Left lung (tissue), 10 donors: ENCODE data around the gene VASP. TPM values are rescaled to one million over a fixed set of nuclear protein-coding genes. Genes with fewer than 3 reads are reported as not detected.

Source experiments
- ATAC-seq: fragments of 200-7000 bp; cut with Tn5 transposase; one replicate; pipeline ENCODE4 v1.9.1; 2020; ENCODE audit warnings: moderate library complexity
- DNase-seq, 4 donors: peaks; one replicate each; pipeline ENCODE4 v3.0.0-alpha.2; 2013 to 2020
- H3K27ac ChIP-seq, 2 donors: fragments of 200-600 bp; sonication (generic) in 1 of 2; one replicate each; pipeline versions ENCODE4 v1.5.0 to v1.8.0; 2020 to 2021
- H3K27me3 ChIP-seq, 2 donors: fragments of 200-600 bp; sonication (generic) in 1 of 2; one replicate each; pipeline versions ENCODE4 v1.5.0 to v1.8.0; 2020 to 2021
- H3K36me3 ChIP-seq, 2 donors: fragments of 200-600 bp; sonication (generic) in 1 of 2; one replicate each; pipeline versions ENCODE4 v1.5.0 to v1.8.0; 2020 to 2021
- H3K4me1 ChIP-seq, 2 donors: fragments of 200-600 bp; one replicate each; pipeline ENCODE4 v1.8.0; 2021
- H3K4me3 ChIP-seq, 2 donors: fragments of 200-600 bp; sonication (generic) in 1 of 2; one replicate each; pipeline versions ENCODE4 v1.5.0 to v1.8.0; 2020 to 2021; ENCODE audit warnings: mild to moderate bottlenecking in 1 of 2
- H3K9me3 ChIP-seq, 2 donors: fragments of 200-600 bp; sonication (generic) in 1 of 2; one replicate each; pipeline versions ENCODE4 v1.5.0 to v1.8.0; 2020 to 2021
- intact Hi-C, 2 donors: fragments of 100-400 bp; cut with DNase I; formaldehyde crosslinking; loops; one replicate each; pipeline versions ENCODE4 v1.11.2 to v1.14.2; 2022
- polyA plus RNA-seq, 6 donors: library from polyadenylated mRNA; unstranded; fragments of 120-200 nt; gene quantifications; one replicate each; pipeline ENCODE4 v1.2.1, GENCODE V29; 2013; ENCODE audit not compliant: insufficient read length in 6 of 6
- total RNA-seq, 2 donors: library from RNA; stranded (reverse); fragmentation: NEBNext Ultra II Directional; extraction: Animal tissue kit (Norgen Biotek cat#: 25700); gene quantifications; one replicate each; pipeline ENCODE4 v1.2.1, GENCODE V29; 2021
- TF ChIP-seq, protein P1 (sequence below), 2 donors: fragments of 200-600 bp; sonication (generic) in 1 of 2; IDR thresholded peaks; one replicate each; pipeline versions ENCODE4 v1.5.0 to v1.8.0; 2021; ENCODE audit warnings: antibody characterized with exemption in 2 of 2
- donor health status: DM: no; HTN: yes; CAD: no.
- donor health status: DM: no; HTN: no; CAD: no.

VASP gene
- total and polyA plus RNA-seq, 8 donors: 49.5 to 220 (median 57.4) TPM

DNA sequence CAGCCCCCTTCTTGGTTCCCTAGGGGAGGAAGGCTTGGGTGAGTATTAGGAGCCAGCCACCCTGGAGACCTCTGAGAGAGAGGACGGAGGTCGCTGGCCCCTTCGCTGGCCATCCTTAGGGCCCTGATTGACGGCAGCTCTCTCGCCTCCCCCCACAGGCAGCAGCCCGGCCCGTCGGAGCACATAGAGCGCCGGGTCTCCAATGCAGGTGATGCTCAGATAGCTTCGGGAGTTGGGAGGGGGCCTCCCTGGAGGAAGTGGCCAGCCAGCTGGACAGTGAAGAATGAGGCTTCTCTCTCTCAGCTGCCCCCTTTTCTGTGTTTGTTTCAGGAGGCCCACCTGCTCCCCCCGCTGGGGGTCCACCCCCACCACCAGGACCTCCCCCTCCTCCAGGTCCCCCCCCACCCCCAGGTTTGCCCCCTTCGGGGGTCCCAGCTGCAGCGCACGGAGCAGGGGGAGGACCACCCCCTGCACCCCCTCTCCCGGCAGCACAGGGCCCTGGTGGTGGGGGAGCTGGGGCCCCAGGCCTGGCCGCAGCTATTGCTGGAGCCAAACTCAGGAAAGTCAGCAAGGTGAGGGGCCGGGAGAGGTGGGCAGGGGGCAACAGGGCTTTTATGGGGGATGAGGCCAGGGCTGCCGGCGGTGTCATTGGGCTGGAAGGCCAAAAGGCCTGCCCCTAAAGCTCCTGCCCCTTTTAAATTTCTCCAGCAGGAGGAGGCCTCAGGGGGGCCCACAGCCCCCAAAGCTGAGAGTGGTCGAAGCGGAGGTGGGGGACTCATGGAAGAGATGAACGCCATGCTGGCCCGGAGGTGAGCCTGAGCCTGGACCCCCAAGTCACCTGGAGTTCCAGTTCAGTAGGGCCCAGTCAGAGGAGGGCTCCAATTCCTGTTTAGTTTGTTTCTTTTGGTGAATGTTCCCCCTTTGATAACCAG lies 15.0 kb downstream of the VASP start:
- ATAC-seq (no peak), DNase-seq (peak in 1 of 4 donors; percentile 76)
- intact Hi-C loops: loop anchor here in 1 of 2 donors (5.0 kb wide), 1 partner anchor 120 kb away; no protein-coding TSS in a partner anchor
- H3K4me3 ChIP-seq: no peak overlapping the region
- peaks cover 0 to 69% of the 10 kb centered on the region in 2 donors for H3K4me1 ChIP-seq
- H3K36me3 ChIP-seq: peaks cover 0 to 100% of the 10 kb centered on the region in 2 donors
- peak overlapping the region in 1 of 2 donors; percentile 53 for H3K27ac ChIP-seq
- H3K9me3 ChIP-seq: no peaks in the 10 kb centered on the region
- H3K27me3 ChIP-seq: no peaks in the 10 kb centered on the region
- TF ChIP-seq, protein P1, sequence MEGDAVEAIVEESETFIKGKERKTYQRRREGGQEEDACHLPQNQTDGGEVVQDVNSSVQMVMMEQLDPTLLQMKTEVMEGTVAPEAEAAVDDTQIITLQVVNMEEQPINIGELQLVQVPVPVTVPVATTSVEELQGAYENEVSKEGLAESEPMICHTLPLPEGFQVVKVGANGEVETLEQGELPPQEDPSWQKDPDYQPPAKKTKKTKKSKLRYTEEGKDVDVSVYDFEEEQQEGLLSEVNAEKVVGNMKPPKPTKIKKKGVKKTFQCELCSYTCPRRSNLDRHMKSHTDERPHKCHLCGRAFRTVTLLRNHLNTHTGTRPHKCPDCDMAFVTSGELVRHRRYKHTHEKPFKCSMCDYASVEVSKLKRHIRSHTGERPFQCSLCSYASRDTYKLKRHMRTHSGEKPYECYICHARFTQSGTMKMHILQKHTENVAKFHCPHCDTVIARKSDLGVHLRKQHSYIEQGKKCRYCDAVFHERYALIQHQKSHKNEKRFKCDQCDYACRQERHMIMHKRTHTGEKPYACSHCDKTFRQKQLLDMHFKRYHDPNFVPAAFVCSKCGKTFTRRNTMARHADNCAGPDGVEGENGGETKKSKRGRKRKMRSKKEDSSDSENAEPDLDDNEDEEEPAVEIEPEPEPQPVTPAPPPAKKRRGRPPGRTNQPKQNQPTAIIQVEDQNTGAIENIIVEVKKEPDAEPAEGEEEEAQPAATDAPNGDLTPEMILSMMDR (IDR thresholded peaks at IDR 0.05): no peak

DNA sequence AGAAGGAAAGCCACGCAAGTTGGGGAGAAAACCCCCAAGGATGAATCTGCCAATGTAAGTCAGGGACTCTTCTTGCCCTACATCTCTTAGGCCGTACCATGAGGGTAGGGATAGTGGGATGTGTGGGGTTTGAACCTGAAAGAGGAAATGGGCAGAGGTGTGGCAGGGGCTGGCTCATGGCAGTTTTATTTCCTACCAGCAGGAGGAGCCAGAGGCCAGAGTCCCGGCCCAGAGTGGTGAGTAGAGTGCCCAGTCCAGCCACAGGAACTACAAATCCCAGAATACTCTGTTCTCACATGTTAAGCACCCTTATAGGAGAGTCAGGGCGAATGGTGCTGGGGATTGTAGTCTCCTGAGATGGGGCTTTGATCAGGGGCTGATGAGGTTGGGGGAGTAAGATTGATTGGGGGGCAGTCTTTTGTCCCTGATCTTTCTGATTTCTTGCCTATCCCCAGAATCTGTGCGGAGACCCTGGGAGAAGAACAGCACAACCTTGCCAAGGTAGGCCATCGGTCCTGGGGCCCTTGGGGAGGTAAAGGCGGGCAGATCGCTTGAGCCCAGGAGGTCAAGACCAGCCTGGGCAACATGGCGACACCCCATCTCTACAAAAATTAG lies 16.5 kb downstream of the VASP start:
- Histone ChIP-seq H3K27me3 (no peaks in the 10 kb centered on the region), H3K4me3 (no peak overlapping the region), H3K9me3 (no peaks in the 10 kb centered on the region), H3K36me3 (peaks cover 0 to 98% of the 10 kb centered on the region in 2 donors), H3K27ac (peak overlapping the region in 1 of 2 donors; percentile 53), H3K4me1 (peaks cover 2 to 77% of the 10 kb centered on the region in 2 donors)
- intact Hi-C loops: loop anchor here in 1 of 2 donors (5.0 kb wide), 1 partner anchor 119 kb away; no protein-coding TSS in a partner anchor
- ATAC-seq: peak; percentile 95
- TF ChIP-seq, protein P1 (IDR thresholded peaks at IDR 0.05): peak; percentile 81 to 87
- DNase-seq: peak; percentile 74 to 89 (median 80)

DNA sequence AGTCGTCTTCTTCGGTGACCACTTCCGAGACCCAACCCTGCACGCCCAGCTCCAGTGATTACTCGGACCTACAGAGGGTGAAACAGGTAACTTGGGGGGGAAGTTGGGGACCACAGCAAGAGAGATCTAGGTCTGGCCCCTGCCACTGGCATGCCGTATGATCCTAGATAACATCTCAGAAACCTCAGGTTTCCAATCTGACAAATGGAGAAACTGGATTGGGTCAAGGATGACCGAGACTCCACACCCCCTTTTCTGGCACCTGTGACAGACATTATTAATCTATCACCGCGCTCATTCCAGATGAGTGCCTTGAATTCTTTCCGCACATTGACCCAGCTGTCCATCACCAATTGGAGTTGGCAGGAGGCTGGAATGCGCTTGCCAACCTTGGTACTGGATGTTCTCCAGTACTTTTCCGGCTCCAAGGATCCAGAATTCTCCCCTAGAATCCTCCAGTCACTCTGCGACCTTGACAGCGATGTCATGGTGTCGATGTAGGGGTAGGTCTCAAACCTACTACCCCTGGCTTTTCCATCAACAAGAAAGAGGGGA lies 17.4 kb downstream of the VASP start:
- H3K4me3 ChIP-seq: no peak overlapping the region
- DNase-seq (no peak), ATAC-seq (no peak)
- intact Hi-C loops: loop anchor here in 1 of 2 donors (5.0 kb wide), 1 partner anchor 118 kb away; no protein-coding TSS in a partner anchor
- peaks cover 0 to 9% of the 10 kb centered on the region in 2 donors for H3K27me3 ChIP-seq
- H3K36me3 ChIP-seq: peaks cover 0 to 97% of the 10 kb centered on the region in 2 donors
- H3K4me1 ChIP-seq: peaks cover 2 to 86% of the 10 kb centered on the region in 2 donors
- H3K9me3 ChIP-seq: no peaks in the 10 kb centered on the region
- no peak overlapping the region for H3K27ac ChIP-seq
- TF ChIP-seq, protein P1 (IDR thresholded peaks at IDR 0.05): no peak

DNA sequence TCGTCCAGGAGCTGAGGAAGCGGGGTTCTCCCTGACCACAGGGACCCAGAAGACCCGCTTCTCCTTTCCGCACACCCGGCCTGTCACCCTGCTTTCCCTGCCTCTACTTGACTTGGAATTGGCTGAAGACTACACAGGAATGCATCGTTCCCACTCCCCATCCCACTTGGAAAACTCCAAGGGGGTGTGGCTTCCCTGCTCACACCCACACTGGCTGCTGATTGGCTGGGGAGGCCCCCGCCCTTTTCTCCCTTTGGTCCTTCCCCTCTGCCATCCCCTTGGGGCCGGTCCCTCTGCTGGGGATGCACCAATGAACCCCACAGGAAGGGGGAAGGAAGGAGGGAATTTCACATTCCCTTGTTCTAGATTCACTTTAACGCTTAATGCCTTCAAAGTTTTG lies 18.9 kb downstream of the VASP start:
- H3K27ac ChIP-seq: peak overlapping the region in 1 of 2 donors; percentile 13
- ATAC-seq (peak; percentile 15), DNase-seq (peak in 2 of 4 donors; percentile 53 to 85)
- H3K27me3 ChIP-seq: peaks cover 0 to 17% of the 10 kb centered on the region in 2 donors
- no peaks in the 10 kb centered on the region for H3K9me3 ChIP-seq
- no peak overlapping the region for H3K4me3 ChIP-seq
- peaks cover 2 to 75% of the 10 kb centered on the region in 2 donors for H3K4me1 ChIP-seq
- TF ChIP-seq, protein P1 (IDR thresholded peaks at IDR 0.05): no peak
- H3K36me3 ChIP-seq: peaks cover 0 to 82% of the 10 kb centered on the region in 2 donors
- intact Hi-C loops: no loop called here
